NCI-H460 (cell line): ENCODE measurements around the gene SIRPB2. TPM values are rescaled to one million over a fixed set of nuclear protein-coding genes. Genes with fewer than 3 reads are reported as not detected.

Source experiments
- DNase-seq: peaks from one replicate; pipeline ENCODE4 v3.0.0-alpha.2; 2016; ENCODE audit warnings: low read depth; ENCODE audit errors: extremely low read depth
- polyA plus RNA-seq: library from polyadenylated mRNA; depleted of rRNA; stranded (reverse); fragments of >200 nt; gene quantifications from 2 replicates; pipeline ENCODE4 v1.2.3, GENCODE V29; 2014; cell fraction: nucleus; rRNA removed
- total RNA-seq: library from RNA; depleted of rRNA; stranded (reverse); fragments of >200 nt; shearing (Covaris generic); gene quantifications from 2 replicates; pipeline ENCODE4 v1.2.3, GENCODE V29; 2014; rRNA removed

The SIRPB2 gene
- not detected in 2 replicates for total RNA-seq
- not detected in 2 replicates for polyA plus RNA-seq

- no peak for DNase-seq
Measured at GRCh38 chr20:1491281-1491840, at the start of gene SIRPB2. SIRPB2 (minus strand) TSS chr20:1491420; CDS start chr20:1491359, 61 bp downstream.

- no peak for DNase-seq
Measured at GRCh38 chr20:1539816-1540419, 48.7 kb upstream of the SIRPB2 start.

GRCh38 chr20:1538655-1539054, 47.4 kb upstream of the SIRPB2 start:
- no peak for DNase-seq

GRCh38 chr20:1537731-1538058, 46.5 kb upstream of the SIRPB2 start:
- no peak for DNase-seq

GRCh38 chr20:1536893-1537730, 45.9 kb upstream of the SIRPB2 start:
- no peak for DNase-seq

GRCh38 chr20:1535420-1536175, 44.4 kb upstream of the SIRPB2 start:
- DNase-seq = no peak

GRCh38 chr20:1534526-1534925, 43.3 kb upstream of the SIRPB2 start:
- DNase-seq = no peak

GRCh38 chr20:1533059-1533458, 41.8 kb upstream of the SIRPB2 start:
- peak; percentile 21 for DNase-seq

GRCh38 chr20:1528811-1529210, 37.6 kb upstream of the SIRPB2 start:
- DNase-seq = no peak

- DNase-seq = no peak
Measured at GRCh38 chr20:1527923-1528322, 36.7 kb upstream of the SIRPB2 start.

- no peak for DNase-seq
Measured at GRCh38 chr20:1526896-1527295, 35.7 kb upstream of the SIRPB2 start.

GRCh38 chr20:1526310-1526709, 35.1 kb upstream of the SIRPB2 start:
- no peak for DNase-seq

GRCh38 chr20:1524004-1524403, 32.8 kb upstream of the SIRPB2 start:
- DNase-seq = no peak

- no peak for DNase-seq
Measured at GRCh38 chr20:1517010-1517409, 25.8 kb upstream of the SIRPB2 start.

- DNase-seq = no peak
Measured at GRCh38 chr20:1513801-1514200, 22.6 kb upstream of the SIRPB2 start.

GRCh38 chr20:1509237-1509636, 18.0 kb upstream of the SIRPB2 start:
- DNase-seq = peak; percentile 22

- no peak for DNase-seq
Measured at GRCh38 chr20:1508574-1508973, 17.4 kb upstream of the SIRPB2 start.

- no peak for DNase-seq
Measured at GRCh38 chr20:1507276-1507675, 16.1 kb upstream of the SIRPB2 start.

- no peak for DNase-seq
Measured at GRCh38 chr20:1505871-1506270, 14.7 kb upstream of the SIRPB2 start.

- no peak for DNase-seq
Measured at GRCh38 chr20:1505361-1505760, 14.1 kb upstream of the SIRPB2 start.

- DNase-seq = peak; percentile 88
Measured at GRCh38 chr20:1503564-1504227, 12.5 kb upstream of the SIRPB2 start.
